Femur (tissue), 1 donor: ENCODE results near the gene TSSK2.
"Not testable (repeated sequence)": the region's sequence is repeated elsewhere in the genome, so short reads cannot be mapped to it uniquely, and the experiment has no call there.

Experiments used
- DNase-seq: peaks from one replicate; pipeline ENCODE4 v3.0.0-alpha.2; 2017

TSSK2 gene

DNA sequence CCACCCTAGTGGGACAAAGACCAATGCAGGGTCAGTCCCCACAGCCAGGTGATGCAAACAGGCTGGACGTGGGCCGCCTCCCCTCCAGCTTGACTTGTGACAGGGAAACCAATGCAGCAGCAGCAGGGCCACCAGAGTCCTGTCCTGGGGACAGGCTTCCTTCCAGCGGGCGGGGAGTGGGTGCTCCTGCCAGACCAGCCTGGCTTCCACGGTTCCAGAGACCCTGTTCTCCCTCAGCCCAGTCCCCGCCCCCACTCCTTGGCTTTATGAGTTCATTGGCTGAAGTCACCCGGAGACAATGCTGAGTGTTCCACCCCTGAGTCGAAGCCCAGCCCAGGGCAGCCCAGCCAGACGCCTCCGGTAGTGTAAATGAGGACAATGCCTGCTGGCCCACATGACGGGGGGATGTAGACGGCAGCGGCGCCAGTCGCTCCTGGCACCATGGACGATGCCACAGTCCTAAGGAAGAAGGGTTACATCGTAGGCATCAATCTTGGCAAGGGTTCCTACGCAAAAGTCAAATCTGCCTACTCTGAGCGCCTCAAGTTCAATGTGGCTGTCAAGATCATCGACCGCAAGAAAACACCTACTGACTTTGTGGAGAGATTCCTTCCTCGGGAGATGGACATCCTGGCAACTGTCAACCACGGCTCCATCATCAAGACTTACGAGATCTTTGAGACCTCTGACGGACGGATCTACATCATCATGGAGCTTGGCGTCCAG is at the start of gene TSSK2:
Gene TSSK2, plus strand, starts transcription at position 350 of the 726 bp plus-strand sequence. Its CDS starts 92 bp downstream, at position 442.
- DNase-seq = no peak

DNA sequence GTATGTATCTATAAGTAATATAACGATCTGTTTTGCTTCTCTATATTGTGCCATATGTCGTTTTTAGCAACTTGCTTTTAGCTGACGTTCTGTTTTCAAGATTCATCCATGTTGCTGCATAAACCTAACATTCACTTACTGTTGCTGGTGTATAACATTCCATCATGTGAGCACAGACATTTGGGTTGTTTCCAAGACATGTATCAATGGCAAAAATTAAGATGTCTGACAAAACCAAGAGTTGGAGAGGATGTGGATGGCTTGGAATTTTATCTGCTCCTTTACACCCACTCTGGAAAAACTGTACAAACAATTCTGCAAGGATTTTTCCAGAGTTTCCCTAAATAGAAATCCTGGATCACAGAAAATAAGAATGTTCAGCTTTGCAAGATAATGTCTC is 49.8 kb upstream of the TSSK2 start:
- DNase-seq = no peak

DNA sequence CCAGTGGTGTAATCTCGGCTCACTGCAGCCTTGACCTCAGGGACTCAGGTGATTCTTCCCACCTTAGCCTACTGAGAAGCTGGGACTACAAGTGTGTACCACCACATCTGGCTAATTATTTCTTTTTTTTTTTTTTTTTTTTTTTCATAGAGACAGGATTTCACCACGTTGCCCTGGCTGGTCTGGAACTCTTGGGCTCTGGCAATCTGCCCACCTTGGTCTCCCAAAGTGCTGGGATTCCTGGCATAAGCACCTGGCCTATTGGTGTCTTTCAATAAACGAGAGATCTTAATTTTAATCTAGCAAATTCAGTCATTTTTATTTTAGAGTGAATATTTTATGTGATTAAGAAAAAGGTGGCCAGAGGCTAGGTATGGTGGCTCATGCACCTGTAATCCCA is 49.0 kb upstream of the TSSK2 start:
- DNase-seq = no peak

DNA sequence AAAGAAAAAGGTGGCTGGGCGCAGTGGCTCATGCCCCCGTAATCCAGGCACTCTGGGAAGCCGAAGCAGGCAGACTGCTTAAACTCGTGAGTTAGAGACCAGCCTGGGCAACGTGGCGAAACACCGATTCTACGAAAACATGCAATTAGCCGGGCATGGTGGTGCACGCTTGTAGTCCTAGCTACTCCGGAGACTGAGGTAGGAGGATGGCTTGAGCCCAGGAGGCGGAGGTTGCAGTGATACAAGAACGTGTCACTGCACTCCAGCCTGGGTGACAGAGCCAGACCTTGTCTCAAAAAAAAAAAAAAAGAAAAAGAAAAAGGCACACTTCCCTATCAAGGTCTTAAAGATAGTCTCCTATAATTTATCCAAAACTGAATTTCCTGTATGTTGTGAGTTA is 48.3 kb upstream of the TSSK2 start:
- no peak for DNase-seq

DNA sequence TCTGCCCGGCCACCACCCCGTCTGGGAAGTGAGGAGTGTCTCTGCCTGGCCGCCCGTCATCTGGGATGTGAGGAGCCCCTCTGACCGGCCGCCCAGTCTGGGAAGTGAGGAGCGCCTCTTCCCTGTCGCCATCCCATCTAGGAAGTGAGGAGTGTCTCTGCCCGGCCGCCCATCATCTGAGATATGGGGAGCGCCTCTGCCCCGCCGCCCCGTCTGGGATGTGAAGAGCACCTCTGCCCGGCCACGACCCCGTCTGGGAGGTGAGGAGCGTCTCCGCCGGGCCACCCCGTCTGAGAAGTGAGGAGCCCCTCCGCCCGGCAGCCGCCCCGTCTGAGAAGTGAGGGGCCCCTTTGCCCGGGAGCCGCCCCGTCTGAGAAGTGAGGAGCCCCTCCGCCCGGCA is 47.0 kb upstream of the TSSK2 start:
- DNase-seq = not testable (repeated sequence)

DNA sequence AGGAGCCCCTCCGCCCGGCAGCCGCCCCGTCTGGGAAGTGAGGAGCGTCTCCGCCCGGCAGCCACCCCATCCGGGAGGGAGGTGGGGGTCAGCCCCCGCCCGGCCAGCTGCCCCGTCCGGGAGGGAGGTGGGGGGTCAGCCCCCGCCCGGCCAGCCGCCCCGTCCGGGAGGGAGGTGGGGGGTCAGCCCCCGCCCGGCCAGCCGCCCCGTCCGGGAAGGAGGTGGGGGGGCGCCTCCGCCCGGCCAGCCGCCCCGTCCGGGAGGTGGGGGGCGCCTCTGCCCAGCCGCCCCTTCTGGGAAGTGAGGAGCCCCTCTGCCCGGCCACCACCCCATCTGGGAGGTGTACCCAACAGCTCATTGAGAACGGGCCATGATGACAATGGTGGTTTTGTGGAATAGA is 46.5 kb upstream of the TSSK2 start:
- not testable (repeated sequence) for DNase-seq

DNA sequence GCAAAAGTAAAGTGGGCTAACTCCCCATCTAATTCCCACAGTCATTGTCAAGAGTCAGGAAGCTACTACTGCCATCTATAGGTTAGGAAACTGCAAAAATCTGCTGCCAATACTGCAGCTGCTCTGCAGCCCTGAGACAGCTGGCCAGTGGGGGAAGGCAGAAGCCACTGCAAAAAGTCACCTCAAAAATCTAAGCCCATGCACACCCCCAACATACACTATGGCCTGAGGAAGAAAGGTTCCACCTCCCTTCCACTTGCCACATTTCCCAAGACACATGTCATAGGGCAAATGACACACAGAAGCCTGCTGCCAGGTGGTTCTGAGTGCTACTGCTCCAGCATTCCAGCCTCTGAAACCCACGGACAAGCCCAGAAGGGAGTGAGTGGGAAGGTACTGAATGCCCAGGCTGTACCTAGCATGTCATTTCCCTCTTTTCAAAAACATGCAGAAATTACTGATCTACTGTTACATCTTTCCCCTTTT is 45.8 kb upstream of the TSSK2 start:
- DNase-seq = no peak

DNA sequence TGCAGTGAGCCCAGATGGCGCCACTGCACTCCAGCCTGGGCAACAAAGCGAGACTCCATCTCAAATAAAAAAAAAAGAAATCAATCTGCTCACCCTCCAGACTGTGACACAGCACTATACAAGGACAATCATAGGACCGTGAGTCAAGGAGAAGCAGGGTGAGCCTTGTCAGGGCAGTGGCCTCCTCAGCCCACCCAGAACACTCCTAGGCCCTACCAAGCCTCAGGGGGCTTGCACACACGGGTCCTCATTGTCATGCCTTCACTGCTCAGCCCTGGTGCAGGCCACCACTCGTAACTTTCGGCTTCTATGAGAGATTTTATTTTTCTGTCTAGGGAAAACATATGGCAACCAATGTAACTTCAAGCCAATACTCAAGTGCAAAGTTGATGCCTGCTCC is 44.7 kb upstream of the TSSK2 start:
- no peak for DNase-seq

DNA sequence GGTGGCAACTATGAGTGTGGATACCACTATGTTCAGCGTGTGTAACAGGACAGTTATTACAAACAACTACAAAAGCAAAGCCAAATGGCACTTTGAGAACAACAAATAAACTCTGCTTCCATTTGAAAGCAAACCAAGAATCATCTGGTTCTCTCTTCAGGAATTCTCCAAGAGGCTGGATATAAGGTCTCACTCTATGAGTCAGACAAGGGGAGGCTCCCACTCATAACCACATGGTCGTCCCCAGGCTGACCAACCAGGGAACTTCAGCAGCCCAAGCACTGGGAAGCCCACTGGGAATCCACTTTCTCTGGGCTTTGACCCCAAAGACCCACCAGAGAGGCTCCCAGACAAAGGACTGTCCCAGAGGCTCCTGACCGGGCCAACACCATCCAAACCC is 44.2 kb upstream of the TSSK2 start:
- no peak for DNase-seq

DNA sequence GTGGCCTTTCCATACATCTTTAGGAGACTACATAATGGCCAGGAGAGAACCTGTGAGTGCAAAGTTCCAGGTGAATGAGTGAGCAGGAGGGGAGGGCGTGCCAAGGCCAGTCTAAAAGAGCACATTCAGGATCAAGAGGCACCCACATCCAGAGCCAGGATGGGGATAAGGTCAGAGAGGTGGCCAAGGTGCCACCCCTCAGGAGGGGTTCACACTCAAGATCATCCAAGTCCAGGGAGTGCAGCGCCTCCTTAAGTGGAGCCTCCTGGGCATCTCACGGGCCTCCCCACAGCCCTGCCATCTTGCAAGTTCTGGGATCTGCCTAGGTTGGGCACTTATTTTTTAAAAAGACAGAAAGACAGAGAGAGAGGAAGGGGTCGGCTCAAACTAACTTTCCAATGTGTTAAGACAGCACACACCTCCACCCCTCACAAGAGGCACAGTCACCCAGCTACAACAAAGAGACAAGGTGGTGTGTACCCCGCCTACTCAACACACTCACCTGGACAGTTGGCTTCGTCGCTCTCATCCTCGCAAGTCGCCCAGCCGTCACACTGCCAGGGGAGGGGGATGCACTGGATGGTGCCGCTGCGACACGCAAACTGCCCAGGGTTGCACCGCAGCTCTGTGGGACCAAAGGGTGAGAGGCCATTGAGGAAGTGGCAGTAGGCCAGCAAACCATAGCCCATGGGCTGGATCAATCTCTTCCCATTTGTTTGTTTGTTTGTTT is 42.1 kb upstream of the TSSK2 start:
- DNase-seq = no peak

DNA sequence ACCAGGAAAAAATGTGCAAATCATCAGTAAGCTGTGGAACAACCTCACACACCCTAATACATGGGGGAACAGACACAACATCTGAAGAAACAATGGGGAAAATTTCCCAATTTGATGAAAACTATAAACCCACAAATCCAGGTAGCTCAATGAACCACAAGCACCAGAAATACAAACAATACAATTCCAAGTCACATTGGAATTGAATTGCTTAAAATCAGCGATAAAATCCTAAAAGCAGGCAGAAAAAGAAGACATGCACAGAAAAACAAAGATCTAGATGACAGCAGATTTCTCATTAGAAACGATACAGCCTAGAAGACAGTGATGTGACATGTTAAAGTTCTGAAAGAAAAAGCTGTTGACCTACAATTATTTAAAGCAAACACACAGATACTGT is 40.9 kb upstream of the TSSK2 start:
- DNase-seq = no peak

DNA sequence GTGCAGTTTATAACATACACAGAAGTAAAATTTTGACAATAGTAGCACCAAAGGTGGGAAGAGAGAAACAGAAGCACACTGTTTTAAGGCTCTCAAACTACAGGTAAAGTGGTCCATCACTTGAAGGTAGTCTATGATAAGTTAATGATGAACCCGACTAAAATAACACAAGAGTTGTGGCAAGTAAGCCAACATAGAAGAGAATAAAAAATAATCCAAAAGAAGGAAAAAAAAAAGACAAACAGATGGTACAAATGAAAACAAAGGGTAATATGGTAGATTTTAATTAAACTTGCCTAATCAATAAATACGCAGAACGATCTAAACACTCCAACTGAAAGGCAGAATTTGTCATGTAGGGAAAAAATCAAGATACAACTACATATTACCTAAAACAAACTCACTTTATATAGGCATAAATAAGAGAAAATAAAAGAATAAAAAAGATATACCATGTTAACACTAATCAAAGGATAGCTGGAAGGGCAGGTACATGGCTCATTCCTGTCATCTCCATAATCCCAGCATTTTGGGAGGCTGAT is 40.5 kb upstream of the TSSK2 start:
- DNase-seq = no peak

DNA sequence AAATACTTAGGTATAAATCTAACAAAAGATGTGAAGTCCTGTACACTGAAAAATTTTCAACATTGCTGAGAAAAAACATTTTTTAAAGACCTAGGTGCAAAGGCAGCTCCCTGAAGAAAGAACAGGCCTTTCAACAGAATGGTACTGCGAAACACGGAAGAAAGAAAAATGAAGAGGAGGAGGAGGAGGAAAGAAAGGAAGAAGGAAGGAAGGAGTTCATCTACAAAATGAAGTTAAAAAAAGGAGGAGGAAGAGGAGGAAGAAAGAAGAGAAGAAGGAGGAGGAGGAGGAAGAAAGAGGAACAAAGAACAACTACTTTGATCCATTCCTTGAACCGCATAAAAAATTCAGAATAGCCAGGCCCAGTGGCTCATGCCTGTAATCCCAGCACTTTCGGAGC is 38.4 kb upstream of the TSSK2 start:
- DNase-seq = no peak

DNA sequence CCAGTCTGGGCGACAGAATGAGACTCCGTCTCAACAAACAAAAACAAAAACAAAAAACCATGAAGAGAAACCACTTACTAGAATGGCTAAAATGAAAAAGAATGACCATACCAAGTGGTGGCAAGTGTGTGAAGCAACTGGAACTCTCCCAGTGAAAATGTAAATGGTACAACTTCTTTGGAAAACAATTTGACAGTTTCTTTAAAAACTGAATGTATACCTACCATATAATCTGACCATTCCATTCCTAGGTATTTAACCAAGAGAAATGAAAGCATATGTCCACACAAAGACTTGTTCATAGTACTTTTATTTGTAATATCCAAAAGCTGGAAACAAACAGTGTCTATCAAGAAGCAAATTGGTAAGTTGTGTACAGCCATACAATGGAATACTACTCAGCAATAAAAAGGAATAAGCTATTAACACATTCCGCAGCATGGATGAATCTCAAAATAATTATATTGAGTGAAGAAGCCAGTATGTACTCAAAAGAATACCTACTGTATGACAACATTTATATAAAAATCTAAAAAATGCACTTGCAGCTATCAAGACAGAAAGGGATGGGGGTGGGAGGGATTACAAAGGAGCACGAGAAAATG is 36.6 kb upstream of the TSSK2 start:
- DNase-seq = no peak

DNA sequence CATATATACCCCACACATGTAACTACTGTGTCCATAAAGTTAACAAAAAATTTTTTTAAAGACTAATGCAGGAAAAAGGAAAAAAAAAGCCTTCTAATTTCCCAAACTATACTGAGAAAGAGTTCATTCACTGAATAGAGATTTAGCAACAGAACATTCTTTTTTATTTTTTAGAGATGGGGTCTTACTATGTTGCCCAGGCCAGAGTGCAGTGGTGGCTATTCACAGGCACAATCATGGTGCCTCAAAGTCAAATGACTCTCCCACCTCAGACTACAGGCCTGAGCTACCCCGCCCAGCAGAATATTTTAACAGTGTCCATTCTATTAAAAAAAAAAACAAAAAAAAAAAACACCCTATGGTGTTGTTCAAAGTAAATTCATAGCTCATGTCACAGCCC is 34.6 kb upstream of the TSSK2 start:
- no peak for DNase-seq

DNA sequence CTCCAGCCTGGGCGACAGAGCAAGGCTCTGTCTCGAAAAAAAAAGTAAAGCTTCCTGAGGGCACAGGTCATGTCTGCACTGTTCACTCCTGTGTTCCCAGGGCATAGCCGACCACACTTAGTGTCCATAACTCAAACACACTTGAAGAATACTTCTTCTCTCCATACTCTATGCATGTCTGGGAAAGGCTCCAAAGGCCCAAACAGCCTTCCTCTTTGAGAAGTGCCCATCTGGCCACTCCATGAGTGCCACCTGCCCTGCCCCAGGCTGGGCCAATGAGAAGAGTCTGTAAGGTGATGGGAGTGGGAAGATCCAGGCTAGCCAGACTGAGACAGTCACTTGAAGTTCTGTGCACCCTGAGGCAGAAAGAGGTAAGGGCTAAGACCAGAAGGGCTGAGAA is 33.6 kb upstream of the TSSK2 start:
- DNase-seq = no peak

DNA sequence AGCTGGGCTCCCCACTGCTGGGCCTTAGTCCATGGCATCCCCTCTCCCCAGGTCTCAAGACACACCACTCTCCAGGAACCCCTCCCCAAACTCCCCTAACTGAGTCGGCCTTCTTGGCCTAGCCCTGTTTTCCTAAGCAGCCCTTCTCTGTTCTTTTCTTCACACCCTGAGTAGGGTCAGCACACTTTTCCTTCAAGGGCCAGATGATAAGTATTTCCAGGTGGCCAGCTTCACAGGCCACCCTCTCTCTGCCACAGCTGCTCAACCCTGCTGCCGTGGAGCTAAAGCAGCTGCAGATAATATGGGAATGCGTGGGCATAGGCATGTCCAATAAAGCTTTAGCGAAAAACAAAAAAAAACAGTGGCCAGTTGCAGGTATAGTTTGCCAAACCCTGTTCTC is 33.0 kb upstream of the TSSK2 start:
- no peak for DNase-seq

DNA sequence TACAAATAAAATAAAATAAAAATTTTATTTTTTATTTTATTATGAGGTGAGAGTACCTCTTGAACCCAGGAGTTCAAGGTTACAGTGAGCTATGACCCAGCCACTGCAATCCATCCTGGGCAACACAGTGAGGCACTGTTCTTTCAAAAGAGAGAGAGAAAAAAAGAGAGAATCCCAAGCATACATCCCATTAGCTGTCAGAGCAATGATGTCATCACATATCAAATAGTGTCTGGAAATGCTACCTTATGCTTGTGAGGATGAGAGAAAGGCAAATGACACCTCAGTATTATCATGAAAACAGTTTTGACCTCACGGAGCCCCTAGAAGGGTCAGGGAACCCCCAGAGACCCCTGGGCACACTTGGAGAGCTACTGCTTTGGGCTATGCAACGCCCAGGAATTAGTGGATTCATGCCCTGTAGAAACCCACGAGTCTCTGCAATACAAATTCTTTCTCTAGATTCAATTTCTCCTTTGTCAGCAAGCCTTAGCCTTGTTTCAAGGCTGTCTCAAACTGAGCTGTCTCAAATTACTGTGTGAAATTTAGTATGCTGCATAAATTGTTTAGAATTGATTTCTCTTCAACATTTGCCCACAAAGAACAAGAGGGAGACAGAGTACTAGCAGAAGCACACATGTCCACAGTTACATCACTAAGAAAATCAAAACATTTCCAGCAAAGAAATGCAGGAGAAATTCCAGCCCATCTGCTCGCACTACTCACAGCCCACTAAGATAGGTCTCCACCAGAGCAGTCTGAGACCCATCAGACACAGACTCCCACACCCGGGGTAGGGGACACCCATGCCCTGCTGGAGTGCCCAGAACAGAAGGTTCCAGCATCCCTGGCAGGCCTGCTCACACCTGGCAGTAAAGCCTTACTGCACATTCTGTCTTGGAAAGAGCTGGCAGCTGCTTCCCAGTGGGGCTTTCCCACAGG is 27.0 kb upstream of the TSSK2 start:
- no peak for DNase-seq

DNA sequence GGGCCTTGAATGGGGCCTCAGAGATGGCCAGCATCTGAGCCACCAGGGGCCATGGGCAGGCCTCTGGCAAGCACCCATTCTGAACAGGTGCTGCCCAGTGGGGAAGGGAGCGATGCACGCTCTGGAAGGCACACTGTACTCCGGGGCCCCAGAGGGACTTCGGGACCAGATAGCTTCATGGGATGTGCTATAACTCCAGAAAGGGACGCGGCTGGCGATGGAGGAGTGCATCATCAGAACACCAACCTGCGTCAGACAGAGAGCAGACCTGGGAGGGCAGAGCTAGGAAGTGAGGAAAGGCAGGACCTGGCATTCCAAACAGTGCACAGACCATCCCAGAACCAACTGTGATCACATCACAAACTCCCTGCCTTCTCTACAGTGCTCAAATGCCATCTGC is 25.7 kb upstream of the TSSK2 start:
- DNase-seq = no peak

DNA sequence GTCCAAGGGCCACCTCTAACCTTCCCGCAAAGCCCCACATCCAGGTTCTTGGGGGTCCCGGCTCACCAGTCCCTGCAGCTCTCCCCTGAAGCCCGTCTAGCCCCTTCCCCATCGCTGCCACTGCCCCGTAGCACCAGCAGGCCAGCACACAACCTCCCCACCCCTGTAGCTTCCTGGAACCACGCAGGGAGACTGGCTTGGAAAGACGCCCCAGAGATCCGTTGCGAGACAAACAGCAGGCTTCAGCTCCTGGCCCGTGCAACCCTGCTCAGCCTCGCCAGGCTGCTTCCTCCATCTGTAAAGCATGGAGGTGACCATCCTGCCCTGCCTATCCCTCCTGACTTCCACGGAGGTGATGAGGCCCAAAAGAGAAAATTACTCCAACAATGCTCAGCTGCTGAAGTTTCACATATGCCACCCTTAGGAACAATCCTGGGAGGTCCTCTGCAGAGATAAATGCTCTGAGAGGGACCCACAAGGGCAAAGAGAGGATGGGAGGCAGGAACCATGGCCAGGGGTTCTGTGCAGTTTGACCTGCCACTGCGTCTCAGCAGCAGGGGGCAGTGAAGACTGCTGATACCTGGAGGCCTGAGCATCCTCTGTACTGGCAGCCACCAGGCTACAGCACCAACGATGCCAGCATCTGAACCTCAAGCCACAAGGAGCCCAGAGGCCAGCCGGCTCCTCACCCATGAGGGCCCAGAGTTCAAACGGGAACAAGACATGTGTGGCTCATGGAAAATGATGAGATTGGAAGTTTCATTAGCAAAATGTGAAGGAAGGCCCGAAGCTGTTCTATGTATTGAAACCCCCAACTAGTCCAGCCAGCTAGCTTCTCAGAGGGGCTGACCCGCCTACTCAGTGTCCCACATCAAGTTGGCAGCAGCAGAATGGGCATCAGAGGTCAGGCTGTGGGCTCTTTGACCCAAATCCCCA is 25.0 kb upstream of the TSSK2 start:
- DNase-seq = no peak
